ENCODE data around the gene SNORC.

The SNORC gene

GRCh38 chr2:232863996-232864395 lies 6.1 kb upstream of the SNORC start:
- DNase-seq (ENCODE audit: low spot score) = no peak
- in situ Hi-C loops (cut with MboI; ENCODE audit: low pct_unique_long_range_greater_than_20kb, low sequenced_read_pairs, unreplicated experiment) = loop anchor here (25.0 kb wide), 2 partner anchors 173 to 398 kb away; partner anchors contain the start of genes ATG16L1 and NEU2
- no peak for TF ChIP-seq CTCF (IDR thresholded peaks at IDR 0.05; ENCODE audit: extremely low read depth, insufficient read depth, missing control alignments)

GRCh38 chr2:232865165-232865564 lies 4.9 kb upstream of the SNORC start:
- in situ Hi-C loops (cut with MboI; ENCODE audit: low pct_unique_long_range_greater_than_20kb, low sequenced_read_pairs, unreplicated experiment) = loop anchor here (25.0 kb wide), 2 partner anchors 172 to 397 kb away; partner anchors contain the start of genes ATG16L1 and NEU2
- TF ChIP-seq CTCF (IDR thresholded peaks at IDR 0.05; ENCODE audit: extremely low read depth, insufficient read depth, missing control alignments) = no peak

GRCh38 chr2:232866104-232866503 lies 4.0 kb upstream of the SNORC start:
- in situ Hi-C loops (cut with MboI; ENCODE audit: low pct_unique_long_range_greater_than_20kb, low sequenced_read_pairs, unreplicated experiment) = loop anchor here (25.0 kb wide), 2 partner anchors 171 to 396 kb away; partner anchors contain the start of genes ATG16L1 and NEU2

More at GRCh38 chr2:232865165-232865564, 4.9 kb upstream of the SNORC start:
- DNase-seq (ENCODE audit: low spot score) = no peak

GRCh38 chr2:232869138-232870017 lies 686 bp upstream of the SNORC start:
- in situ Hi-C loops (cut with MboI; ENCODE audit: low pct_unique_long_range_greater_than_20kb, low sequenced_read_pairs, unreplicated experiment) = loop anchor here (25.0 kb wide), 2 partner anchors 168 to 393 kb away; partner anchors contain the start of genes ATG16L1 and NEU2
- no peak for DNase-seq (ENCODE audit: low spot score)
- peak; percentile 26 for TF ChIP-seq CTCF (IDR thresholded peaks at IDR 0.05; ENCODE audit: extremely low read depth, insufficient read depth, missing control alignments)

More at GRCh38 chr2:232866104-232866503, 4.0 kb upstream of the SNORC start:
- TF ChIP-seq CTCF (IDR thresholded peaks at IDR 0.05; ENCODE audit: extremely low read depth, insufficient read depth, missing control alignments) = no peak
- no peak for DNase-seq (ENCODE audit: low spot score)

- no peak for TF ChIP-seq CTCF (IDR thresholded peaks at IDR 0.05; ENCODE audit: extremely low read depth, insufficient read depth, missing control alignments)
- DNase-seq (ENCODE audit: low spot score) = no peak
- in situ Hi-C loops (cut with MboI; ENCODE audit: low pct_unique_long_range_greater_than_20kb, low sequenced_read_pairs, unreplicated experiment) = loop anchor here (25.0 kb wide), 2 partner anchors 166 to 391 kb away; partner anchors contain the start of genes ATG16L1 and NEU2
Measured at GRCh38 chr2:232870766-232871371, 805 bp downstream of the SNORC start.

GRCh38 chr2:232871418-232871834 lies 1.4 kb downstream of the SNORC start:
- no peak for DNase-seq (ENCODE audit: low spot score)

More at GRCh38 chr2:232871418-232871834, 1.4 kb downstream of the SNORC start:
- in situ Hi-C loops (cut with MboI; ENCODE audit: low pct_unique_long_range_greater_than_20kb, low sequenced_read_pairs, unreplicated experiment) = loop anchor here (25.0 kb wide), 2 partner anchors 166 to 391 kb away; partner anchors contain the start of genes ATG16L1 and NEU2
- no peak for TF ChIP-seq CTCF (IDR thresholded peaks at IDR 0.05; ENCODE audit: extremely low read depth, insufficient read depth, missing control alignments)
